K562 (cell line): ENCODE measurements around the gene LSR. TPM values are rescaled to one million over a fixed set of nuclear protein-coding genes. Genes with fewer than 3 reads are reported as not detected.

Source experiments
- EHMT2 ChIP-seq: fragments of 450-650 bp; IDR thresholded peaks from 2 replicates; pipeline ENCODE4 v1.6.1; 2018; ENCODE audit warnings: antibody characterized with exemption
- ESRRA ChIP-seq: fragments of 450-650 bp; IDR thresholded peaks from 2 replicates; pipeline ENCODE4 v1.6.1; 2014; ENCODE audit warnings: low read depth, mild to moderate bottlenecking, moderate library complexity, borderline replicate concordance
- HSF4 ChIP-seq: fragments of 250-450 bp; sonication (Bioruptor Pico); IDR thresholded peaks from 2 replicates; pipeline ENCODE4 v2.1.2; 2022; ENCODE audit warnings: mild to moderate bottlenecking, moderate library complexity, borderline replicate concordance
- MCM5 ChIP-seq: fragments of 450-650 bp; IDR thresholded peaks from 2 replicates; pipeline ENCODE4 v1.6.1; 2016; ENCODE audit warnings: low read depth
- NUFIP1 ChIP-seq: fragments of 450-650 bp; IDR thresholded peaks from 2 replicates; pipeline ENCODE4 v1.6.1; 2018; ENCODE audit not compliant: partially characterized antibody
- POLR2AphosphoS2 ChIP-seq: IDR thresholded peaks from 2 replicates; pipeline ENCODE4 v1.6.1; 2012; ENCODE audit warnings: low read length, improper control_type of control experiment
- polyA plus RNA-seq, 8 experiments: library from polyadenylated mRNA; depleted of rRNA in 4 of 8; stranded (reverse) in 5 of 8; unstranded in 3 of 8; fragments of >200 nt; fragmentation: Nextera tagmentation in 2 of 8; fragmentation: Illumina TruSeq in 1 of 8; extraction: Ambion mirVana in 2 of 8; extraction: Trizol in 1 of 8; gene quantifications; 2 replicates each; pipeline versions ENCODE4 v1.2.1 to v1.2.3, GENCODE V29; 2011 to 2014; ENCODE audit warnings: inconsistent platforms in 1 of 8, missing spikeins in 1 of 8
- total RNA-seq, 7 experiments: library from RNA; depleted of rRNA in 6 of 7; stranded (reverse); fragments of >200 nt in 6 of 7; fragmentation: Illumina TruSeq in 2 of 7; extraction: Trizol in 2 of 7; gene quantifications; 2 replicates each; pipeline versions ENCODE4 v1.2.1 to v1.2.3, GENCODE V29; 2011 to 2021; ENCODE audit warnings: low replicate concordance in 1 of 7
- TF ChIP-seq, protein P1 (sequence below), 2 experiments: fragments of 150-350 bp in 1 of 2; IDR thresholded peaks; 2 replicates each; pipeline ENCODE4 v1.6.1; 2012 to 2016; ENCODE audit warnings: low read depth in 2 of 2, low read length in 2 of 2, mild to moderate bottlenecking in 1 of 2, moderate library complexity in 1 of 2
- TF ChIP-seq, protein P2 (sequence below): sonication (generic); formaldehyde crosslinking; IDR thresholded peaks from 2 replicates; pipeline ENCODE4 v1.8.1; 2023; ENCODE audit warnings: mild to moderate bottlenecking, missing genetic modification reagents, moderate library complexity
- TF ChIP-seq, protein P3 (sequence below): fragments of 250-450 bp; sonication (Bioruptor Pico); IDR thresholded peaks from 2 replicates; pipeline ENCODE4 v1.5.0; 2021; ENCODE audit warnings: mild to moderate bottlenecking, borderline replicate concordance
- TF ChIP-seq, protein P4 (sequence below): IDR thresholded peaks from 2 replicates; pipeline ENCODE4 v1.6.1; 2011; ENCODE audit warnings: borderline replicate concordance, low read depth, mild to moderate bottlenecking, moderate library complexity, low read length; ENCODE audit not compliant: insufficient read depth, poor library complexity, severe bottlenecking
- TF ChIP-seq, protein P5 (sequence below): fragments of 150-350 bp; IDR thresholded peaks from 2 replicates; pipeline ENCODE4 v1.6.1; 2014; ENCODE audit warnings: low read depth, mild to moderate bottlenecking, low read length, borderline replicate concordance

LSR gene
- total and polyA plus RNA-seq, 9 of the 15 experiments (the other 6 are each of a cell fraction or from before 2014, with no cell fraction given), result 0.44 to 87.9 (median 28.0) TPM

DNA sequence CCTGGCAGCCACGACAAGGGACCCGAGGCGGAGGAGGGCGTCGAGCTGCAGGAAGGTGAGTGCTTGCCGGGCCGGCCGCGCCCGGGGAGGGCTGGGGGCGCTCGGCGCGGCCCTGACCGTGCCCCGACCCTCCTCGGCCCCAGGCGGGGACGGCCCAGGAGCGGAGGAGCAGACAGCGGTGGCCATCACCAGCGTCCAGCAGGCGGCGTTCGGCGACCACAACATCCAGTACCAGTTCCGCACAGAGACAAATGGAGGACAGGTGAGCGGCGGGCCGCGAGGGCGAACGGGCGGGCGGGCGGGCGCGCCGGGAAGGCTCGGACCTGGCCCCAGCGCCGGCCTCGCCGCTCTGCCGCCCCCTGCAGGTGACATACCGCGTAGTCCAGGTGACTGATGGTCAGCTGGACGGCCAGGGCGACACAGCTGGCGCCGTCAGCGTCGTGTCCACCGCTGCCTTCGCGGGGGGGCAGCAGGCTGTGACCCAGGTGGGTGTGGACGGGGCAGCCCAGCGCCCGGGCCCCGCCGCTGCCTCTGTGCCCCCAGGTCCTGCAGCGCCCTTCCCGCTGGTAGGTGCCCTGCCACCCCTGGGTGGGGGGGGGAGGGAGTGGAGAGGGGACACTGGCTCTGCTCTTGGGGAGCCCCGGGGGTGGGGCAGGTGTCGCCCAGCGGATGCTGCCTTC, 20.8 kb downstream of the LSR start (continued):
- TF ChIP-seq, protein P1, sequence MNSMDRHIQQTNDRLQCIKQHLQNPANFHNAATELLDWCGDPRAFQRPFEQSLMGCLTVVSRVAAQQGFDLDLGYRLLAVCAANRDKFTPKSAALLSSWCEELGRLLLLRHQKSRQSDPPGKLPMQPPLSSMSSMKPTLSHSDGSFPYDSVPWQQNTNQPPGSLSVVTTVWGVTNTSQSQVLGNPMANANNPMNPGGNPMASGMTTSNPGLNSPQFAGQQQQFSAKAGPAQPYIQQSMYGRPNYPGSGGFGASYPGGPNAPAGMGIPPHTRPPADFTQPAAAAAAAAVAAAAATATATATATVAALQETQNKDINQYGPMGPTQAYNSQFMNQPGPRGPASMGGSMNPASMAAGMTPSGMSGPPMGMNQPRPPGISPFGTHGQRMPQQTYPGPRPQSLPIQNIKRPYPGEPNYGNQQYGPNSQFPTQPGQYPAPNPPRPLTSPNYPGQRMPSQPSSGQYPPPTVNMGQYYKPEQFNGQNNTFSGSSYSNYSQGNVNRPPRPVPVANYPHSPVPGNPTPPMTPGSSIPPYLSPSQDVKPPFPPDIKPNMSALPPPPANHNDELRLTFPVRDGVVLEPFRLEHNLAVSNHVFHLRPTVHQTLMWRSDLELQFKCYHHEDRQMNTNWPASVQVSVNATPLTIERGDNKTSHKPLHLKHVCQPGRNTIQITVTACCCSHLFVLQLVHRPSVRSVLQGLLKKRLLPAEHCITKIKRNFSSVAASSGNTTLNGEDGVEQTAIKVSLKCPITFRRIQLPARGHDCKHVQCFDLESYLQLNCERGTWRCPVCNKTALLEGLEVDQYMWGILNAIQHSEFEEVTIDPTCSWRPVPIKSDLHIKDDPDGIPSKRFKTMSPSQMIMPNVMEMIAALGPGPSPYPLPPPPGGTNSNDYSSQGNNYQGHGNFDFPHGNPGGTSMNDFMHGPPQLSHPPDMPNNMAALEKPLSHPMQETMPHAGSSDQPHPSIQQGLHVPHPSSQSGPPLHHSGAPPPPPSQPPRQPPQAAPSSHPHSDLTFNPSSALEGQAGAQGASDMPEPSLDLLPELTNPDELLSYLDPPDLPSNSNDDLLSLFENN (IDR thresholded peaks at IDR 0.05; ENCODE audit: low read depth in 2 of 2, low read length in 2 of 2), result no peak
- TF ChIP-seq, protein P2, sequence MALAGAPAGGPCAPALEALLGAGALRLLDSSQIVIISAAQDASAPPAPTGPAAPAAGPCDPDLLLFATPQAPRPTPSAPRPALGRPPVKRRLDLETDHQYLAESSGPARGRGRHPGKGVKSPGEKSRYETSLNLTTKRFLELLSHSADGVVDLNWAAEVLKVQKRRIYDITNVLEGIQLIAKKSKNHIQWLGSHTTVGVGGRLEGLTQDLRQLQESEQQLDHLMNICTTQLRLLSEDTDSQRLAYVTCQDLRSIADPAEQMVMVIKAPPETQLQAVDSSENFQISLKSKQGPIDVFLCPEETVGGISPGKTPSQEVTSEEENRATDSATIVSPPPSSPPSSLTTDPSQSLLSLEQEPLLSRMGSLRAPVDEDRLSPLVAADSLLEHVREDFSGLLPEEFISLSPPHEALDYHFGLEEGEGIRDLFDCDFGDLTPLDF, result no peak
- TF ChIP-seq MCM5, result no peak
- TF ChIP-seq, protein P3, sequence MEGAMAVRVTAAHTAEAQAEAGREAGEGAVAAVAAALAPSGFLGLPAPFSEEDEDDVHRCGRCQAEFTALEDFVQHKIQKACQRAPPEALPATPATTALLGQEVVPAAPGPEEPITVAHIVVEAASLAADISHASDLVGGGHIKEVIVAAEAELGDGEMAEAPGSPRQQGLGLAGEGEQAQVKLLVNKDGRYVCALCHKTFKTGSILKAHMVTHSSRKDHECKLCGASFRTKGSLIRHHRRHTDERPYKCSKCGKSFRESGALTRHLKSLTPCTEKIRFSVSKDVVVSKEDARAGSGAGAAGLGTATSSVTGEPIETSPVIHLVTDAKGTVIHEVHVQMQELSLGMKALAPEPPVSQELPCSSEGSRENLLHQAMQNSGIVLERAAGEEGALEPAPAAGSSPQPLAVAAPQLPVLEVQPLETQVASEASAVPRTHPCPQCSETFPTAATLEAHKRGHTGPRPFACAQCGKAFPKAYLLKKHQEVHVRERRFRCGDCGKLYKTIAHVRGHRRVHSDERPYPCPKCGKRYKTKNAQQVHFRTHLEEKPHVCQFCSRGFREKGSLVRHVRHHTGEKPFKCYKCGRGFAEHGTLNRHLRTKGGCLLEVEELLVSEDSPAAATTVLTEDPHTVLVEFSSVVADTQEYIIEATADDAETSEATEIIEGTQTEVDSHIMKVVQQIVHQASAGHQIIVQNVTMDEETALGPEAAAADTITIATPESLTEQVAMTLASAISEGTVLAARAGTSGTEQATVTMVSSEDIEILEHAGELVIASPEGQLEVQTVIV (CRISPR knock-in tag), result no peak
- TF ChIP-seq NUFIP1, result no peak
- peak; percentile 48; the same call in 1 of the 2 replicates for TF ChIP-seq ESRRA
- TF ChIP-seq, protein P4, sequence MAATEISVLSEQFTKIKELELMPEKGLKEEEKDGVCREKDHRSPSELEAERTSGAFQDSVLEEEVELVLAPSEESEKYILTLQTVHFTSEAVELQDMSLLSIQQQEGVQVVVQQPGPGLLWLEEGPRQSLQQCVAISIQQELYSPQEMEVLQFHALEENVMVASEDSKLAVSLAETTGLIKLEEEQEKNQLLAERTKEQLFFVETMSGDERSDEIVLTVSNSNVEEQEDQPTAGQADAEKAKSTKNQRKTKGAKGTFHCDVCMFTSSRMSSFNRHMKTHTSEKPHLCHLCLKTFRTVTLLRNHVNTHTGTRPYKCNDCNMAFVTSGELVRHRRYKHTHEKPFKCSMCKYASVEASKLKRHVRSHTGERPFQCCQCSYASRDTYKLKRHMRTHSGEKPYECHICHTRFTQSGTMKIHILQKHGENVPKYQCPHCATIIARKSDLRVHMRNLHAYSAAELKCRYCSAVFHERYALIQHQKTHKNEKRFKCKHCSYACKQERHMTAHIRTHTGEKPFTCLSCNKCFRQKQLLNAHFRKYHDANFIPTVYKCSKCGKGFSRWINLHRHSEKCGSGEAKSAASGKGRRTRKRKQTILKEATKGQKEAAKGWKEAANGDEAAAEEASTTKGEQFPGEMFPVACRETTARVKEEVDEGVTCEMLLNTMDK, result peak; percentile 77
- TF ChIP-seq, protein P5, sequence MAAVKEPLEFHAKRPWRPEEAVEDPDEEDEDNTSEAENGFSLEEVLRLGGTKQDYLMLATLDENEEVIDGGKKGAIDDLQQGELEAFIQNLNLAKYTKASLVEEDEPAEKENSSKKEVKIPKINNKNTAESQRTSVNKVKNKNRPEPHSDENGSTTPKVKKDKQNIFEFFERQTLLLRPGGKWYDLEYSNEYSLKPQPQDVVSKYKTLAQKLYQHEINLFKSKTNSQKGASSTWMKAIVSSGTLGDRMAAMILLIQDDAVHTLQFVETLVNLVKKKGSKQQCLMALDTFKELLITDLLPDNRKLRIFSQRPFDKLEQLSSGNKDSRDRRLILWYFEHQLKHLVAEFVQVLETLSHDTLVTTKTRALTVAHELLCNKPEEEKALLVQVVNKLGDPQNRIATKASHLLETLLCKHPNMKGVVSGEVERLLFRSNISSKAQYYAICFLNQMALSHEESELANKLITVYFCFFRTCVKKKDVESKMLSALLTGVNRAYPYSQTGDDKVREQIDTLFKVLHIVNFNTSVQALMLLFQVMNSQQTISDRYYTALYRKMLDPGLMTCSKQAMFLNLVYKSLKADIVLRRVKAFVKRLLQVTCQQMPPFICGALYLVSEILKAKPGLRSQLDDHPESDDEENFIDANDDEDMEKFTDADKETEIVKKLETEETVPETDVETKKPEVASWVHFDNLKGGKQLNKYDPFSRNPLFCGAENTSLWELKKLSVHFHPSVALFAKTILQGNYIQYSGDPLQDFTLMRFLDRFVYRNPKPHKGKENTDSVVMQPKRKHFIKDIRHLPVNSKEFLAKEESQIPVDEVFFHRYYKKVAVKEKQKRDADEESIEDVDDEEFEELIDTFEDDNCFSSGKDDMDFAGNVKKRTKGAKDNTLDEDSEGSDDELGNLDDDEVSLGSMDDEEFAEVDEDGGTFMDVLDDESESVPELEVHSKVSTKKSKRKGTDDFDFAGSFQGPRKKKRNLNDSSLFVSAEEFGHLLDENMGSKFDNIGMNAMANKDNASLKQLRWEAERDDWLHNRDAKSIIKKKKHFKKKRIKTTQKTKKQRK, result no peak
- TF ChIP-seq HSF4, result no peak
- no peak for TF ChIP-seq POLR2AphosphoS2
- no peak for TF ChIP-seq EHMT2
